ENCODE results near the gene TNFSF13.
A peak's percentile ranks its signal among the peaks of the same experiment; 100 is the strongest.

The TNFSF13 gene, protein sequence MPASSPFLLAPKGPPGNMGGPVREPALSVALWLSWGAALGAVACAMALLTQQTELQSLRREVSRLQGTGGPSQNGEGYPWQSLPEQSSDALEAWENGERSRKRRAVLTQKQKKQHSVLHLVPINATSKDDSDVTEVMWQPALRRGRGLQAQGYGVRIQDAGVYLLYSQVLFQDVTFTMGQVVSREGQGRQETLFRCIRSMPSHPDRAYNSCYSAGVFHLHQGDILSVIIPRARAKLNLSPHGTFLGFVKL
- 4.5 to 16.0 (median 9.1) reads per million in 17 experiments for total RNA-seq

DNA sequence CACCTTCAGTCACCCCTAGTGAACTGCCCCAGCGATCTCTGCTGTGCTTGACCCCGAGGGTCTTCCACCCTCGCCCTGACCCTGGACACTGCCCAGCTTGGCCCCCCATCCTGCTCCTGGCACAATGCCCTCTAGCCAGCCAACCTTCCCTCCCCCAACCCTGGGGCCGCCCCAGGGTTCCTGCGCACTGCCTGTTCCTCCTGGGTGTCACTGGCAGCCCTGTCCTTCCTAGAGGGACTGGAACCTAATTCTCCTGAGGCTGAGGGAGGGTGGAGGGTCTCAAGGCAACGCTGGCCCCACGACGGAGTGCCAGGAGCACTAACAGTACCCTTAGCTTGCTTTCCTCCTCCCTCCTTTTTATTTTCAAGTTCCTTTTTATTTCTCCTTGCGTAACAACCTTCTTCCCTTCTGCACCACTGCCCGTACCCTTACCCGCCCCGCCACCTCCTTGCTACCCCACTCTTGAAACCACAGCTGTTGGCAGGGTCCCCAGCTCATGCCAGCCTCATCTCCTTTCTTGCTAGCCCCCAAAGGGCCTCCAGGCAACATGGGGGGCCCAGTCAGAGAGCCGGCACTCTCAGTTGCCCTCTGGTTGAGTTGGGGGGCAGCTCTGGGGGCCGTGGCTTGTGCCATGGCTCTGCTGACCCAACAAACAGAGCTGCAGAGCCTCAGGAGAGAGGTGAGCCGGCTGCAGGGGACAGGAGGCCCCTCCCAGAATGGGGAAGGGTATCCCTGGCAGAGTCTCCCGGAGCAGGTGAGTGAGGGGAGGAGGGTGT lies at the start of gene TNFSF13:
Gene TNFSF13 (plus strand): TSS at position 207 of the 776 bp plus-strand sequence. CDS start 290 bp downstream, at position 497.
- DNase-seq: peak; percentile 40 to 78 (median 67)

DNA sequence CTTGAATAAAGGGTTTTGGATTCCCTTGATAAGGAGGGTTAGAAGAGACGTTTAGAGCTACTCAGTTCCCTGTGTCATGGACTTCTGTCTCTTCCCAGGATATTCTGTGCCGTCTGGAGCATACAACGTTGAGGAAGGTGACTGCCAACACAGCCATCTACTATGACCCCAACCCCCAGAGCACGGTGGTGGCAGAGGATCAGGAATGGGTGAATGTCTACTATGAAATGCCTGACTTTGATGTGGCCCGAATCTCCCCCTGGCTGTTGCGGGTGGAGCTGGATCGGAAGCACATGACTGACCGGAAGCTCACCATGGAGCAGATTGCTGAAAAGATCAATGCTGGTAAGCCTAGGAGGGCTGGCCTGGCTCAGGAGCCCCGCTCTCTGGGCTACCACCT lies 49.7 kb upstream of the TNFSF13 start:
- DNase-seq: no peak

DNA sequence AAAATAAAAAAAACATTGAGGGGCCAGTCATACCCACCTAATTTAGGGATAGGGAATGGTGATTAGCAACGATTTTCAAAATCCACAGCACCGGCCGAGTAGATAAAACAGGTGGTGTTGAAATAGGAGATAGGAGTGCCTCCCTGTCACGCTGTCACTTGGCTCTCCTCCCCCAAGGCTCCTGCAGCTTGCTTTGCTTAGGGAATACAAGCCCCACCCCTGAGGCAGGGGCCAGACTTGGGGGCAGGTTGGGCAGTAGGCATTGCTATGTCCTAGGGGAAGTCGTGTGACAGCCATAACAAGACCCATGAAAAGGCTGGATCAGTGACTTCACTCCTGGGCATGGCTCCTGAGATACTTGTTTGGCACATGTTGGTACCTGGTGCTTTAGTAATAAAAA lies 48.6 kb upstream of the TNFSF13 start:
- DNase-seq: no peak

DNA sequence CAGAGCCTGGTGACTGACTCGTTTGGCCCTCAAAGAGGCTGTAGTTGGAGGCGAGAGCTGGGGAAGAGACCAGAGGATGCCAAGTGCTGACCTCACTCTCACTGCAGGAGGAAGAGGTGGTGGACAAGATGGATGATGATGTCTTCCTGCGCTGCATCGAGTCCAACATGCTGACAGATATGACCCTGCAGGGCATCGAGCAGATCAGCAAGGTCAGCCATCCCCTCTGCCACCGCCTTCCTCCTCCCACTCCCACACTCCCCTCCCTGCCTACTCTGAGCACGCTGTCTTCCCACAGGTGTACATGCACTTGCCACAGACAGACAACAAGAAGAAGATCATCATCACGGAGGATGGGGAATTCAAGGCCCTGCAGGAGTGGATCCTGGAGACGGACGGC lies 47.4 kb upstream of the TNFSF13 start:
- no peak for DNase-seq

DNA sequence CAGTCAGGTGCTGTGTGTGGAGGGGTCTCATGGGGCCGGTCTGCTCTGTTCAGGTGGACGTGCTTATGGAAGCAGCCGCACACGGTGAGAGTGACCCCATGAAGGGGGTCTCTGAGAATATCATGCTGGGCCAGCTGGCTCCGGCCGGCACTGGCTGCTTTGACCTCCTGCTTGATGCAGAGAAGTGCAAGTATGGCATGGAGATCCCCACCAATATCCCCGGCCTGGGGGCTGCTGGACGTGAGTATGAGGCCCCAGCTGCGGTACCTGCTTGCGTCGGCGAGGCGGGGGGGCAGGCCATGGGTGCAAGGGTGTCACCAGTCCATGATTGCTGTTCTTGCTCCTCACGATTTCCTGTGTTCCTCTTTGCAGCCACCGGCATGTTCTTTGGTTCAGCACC lies 46.4 kb upstream of the TNFSF13 start:
- DNase-seq: no peak

DNA sequence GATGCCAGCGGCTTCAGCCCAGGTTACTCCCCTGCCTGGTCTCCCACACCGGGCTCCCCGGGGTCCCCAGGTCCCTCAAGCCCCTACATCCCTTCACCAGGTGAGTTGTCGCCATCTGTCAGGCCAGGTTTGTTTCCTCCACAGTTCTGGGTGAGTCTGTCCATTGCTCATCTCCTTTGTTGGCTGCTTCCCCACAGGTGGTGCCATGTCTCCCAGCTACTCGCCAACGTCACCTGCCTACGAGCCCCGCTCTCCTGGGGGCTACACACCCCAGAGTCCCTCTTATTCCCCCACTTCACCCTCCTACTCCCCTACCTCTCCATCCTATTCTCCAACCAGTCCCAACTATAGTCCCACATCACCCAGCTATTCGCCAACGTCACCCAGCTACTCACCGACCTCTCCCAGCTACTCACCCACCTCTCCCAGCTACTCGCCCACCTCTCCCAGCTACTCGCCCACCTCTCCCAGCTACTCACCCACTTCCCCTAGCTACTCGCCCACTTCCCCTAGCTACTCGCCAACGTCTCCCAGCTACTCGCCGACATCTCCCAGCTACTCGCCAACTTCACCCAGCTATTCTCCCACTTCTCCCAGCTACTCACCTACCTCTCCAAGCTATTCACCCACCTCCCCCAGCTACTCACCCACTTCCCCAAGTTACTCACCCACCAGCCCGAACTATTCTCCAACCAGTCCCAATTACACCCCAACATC lies 45.6 kb upstream of the TNFSF13 start:
- peak in 2 of 4 experiments; percentile 12 to 28 for DNase-seq

DNA sequence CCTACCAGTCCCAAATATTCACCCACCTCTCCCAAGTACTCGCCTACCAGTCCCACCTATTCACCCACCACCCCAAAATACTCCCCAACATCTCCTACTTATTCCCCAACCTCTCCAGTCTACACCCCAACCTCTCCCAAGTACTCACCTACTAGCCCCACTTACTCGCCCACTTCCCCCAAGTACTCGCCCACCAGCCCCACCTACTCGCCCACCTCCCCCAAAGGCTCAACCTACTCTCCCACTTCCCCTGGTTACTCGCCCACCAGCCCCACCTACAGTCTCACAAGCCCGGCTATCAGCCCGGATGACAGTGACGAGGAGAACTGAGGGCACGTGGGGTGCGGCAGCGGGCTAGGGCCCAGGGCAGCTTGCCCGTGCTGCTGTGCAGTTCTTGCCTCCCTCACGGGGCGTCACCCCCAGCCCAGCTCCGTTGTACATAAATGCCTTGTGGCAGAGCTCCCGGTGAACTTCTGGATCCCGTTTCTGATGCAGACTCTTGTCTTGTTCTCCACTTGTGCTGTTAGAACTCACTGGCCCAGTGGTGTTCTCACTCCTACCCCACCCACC lies 44.6 kb upstream of the TNFSF13 start:
- no peak for DNase-seq

DNA sequence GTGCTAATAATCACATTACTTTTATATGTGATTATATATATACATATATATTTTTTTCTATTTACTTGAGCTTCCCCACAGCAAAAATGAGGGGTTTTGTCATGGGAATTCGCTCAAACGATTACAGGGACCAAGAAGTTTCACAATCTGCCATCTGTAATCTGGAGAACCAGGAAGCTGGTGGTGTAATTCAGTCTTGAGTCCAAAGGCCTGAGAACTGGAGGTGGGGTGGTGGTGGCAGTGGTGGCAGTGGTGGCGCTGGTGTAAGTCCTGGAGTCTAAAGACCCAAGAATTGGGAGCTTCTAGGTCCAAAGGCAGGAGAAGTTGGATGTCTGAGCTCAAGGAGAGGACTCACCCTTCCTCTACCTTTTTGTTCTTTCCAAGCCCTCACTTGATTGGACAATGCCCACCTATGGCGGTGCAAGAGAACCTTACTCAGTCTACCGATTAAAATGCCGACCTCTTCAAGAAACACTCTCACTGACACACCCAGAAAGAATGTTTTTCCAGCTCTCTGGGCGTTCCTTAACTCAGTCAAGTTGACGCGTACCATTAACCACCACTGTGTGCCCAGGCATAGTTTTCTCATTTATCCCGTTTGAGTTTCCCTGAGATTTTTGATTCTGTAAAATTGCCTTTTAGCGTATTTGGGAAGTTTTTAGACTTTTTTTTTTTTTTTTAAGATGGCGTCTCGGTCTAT lies 42.5 kb upstream of the TNFSF13 start:
- peak; percentile 71 to 88 (median 82) for DNase-seq

DNA sequence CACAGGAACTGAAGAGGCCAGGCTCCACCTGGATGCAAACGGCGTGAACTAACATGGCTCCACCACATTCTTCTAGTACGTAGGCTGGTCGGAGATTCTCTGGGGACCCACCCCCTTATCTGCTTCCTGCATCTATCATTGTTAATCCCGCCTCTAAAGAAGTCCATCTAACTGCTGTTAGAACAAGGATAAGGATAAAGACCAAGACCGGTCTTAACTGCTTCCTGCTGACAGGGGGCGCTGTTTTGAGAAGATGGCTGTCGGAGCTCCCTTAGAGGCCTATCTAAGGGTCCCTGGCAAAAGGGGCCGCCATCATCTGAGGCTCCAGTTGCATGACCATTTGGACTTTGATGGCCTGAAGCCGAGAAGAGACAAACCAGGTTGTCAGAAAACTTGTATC lies 35.5 kb upstream of the TNFSF13 start:
- DNase-seq: peak; percentile 37 to 69 (median 58)

DNA sequence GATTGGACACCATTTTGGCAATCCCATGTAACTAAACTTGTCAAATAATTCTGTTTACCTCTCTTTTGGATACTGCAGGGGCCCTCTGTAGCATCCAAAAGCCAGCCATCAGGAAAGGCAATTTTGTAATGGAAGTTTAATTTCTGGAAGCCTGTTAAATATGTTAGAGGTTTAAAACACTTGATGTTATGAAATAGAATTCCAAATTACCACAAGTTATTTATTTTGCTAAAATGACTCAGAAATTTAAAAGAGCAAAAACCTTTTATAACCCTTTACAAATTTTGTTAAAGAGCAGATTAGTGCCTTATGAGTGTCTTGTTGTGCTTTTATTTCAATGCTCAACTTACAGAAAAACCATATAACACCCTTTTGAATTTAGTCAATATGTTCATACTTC lies 29.7 kb upstream of the TNFSF13 start:
- no peak for DNase-seq

DNA sequence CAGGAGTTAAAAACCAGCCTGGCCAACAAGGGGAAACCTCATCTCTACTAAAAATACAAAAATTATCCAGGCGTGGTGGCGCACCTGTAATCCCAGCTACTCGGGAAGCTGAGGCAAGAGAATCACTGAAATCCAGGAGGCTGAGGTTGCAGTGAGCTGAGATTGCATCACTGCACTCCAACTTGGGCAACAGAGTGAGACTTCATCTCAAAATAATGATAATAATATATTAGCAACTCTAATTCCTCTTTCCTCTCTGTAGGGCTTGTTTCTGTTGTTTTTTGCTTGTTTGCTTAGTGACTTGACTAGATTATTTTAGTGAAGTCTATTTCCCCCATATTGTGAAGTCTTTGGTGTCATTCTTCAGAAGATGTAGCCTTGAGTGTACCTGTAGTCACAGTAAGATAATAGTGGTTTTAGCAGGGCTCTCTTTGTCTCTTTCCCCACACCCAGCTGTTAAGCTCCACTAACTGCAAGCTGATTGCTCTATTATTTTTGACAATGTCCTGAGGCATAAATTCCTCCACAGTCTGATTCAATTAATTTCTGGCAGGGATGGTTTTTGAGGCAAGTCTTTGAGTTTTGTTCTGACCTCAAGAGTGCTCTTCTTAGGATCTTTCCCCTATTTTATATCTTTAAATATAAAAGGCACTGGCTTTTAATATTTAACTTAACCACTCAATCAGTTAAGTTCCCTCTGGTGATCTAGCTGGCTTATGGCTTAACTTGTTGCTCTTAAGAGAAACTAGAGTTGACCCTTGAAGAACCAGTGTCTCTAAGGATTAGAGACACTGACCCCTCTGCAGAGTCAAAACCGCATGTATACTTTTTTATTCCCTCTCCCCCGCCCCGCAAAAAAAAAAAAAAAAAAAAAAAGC lies 28.3 kb upstream of the TNFSF13 start:
- DNase-seq: no peak

DNA sequence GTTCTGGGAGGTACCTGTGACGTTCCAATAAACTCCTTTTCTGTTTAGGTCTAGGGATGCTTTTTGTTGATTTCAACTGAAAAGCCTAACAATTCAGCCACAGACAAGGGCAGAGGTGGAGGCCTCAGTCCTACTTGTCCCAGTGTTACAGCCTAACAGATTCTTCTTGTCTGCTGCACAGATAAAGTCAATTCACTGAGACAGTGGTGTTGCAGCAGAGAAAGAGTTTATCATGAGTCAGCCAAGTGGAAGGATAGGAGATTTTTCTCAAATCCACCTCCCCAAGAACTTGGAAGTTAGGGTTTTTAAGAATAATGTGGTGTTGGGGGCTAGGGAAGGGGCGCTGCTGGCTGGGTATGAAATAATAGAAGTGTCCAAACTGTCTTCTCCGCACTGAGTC lies 20.5 kb upstream of the TNFSF13 start:
- no peak for DNase-seq

DNA sequence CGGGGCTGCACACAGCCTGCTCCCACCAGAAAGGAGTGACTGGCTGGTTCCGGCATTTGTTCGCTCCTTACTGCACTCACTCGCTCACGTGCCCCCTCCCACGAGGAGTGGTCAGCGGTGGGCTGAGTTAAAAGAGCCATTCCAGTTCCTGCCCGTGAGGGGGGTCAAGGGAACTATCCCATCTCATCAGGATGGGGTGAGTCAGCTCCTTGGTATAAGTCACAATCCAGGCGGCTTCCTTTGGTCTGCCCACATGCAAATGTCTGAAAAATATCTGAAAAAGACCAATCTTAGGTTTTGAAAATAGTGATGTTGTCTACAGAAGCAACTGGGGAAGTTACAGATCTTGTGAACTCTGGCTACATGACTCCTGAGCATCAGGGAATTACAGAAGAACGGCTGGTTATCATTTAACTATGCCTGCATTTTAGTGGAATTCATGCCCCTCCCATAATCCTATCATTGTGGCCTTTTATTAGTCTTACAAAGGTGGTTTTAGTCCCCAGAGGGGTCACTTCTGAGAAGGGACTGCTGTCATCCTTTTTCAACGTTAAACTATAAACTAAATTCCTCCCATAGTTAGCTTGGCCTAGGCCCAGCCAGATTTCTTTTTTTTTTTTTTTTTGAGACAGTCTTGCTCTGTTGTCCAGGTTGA lies 19.5 kb upstream of the TNFSF13 start:
- no peak for DNase-seq

DNA sequence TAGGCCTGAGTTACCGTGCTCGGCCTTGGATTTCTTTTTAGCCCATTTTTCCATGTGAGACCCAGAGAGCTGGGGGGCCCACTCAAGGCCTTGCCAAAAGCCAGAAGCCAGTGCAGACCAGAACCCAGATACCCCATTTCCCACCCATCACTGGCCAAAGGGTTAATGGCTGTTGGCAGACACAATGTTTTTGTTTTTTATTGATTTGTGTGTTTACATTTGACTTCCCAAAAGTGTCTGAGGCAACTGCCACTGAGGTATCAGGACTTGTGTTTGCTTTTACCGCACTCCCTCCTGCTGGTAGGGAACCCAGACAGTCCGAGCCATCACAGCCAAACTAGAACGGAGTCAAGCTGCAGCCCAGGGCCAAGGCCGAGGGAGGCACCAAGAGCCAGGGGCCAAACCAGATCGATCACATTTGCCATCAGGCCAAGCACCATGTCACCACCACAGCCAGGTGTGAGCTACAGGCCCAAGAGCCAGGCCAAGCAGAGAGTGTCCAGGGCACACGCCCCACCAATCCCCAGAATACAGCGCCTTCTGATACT lies 17.4 kb upstream of the TNFSF13 start:
- no peak for DNase-seq

DNA sequence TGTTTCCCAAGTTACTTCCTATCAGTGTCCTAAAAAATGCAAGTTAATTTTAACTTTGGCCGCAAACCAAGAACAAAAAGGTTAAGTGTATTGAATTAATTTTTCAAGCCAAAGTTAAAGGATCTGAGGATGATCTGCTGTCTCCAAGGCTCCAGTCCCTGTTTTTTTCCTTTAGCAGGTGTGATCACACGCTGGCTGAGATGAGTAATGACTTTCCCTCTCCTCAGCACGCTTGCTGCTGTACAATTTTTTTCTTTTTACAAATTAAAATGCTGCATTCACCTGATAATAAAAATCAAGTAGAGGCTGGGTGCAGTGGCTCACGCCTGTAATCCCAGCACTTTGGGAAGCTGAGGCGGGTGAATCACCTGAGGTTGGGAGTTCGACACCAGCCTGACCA lies 13.6 kb upstream of the TNFSF13 start:
- DNase-seq: no peak

DNA sequence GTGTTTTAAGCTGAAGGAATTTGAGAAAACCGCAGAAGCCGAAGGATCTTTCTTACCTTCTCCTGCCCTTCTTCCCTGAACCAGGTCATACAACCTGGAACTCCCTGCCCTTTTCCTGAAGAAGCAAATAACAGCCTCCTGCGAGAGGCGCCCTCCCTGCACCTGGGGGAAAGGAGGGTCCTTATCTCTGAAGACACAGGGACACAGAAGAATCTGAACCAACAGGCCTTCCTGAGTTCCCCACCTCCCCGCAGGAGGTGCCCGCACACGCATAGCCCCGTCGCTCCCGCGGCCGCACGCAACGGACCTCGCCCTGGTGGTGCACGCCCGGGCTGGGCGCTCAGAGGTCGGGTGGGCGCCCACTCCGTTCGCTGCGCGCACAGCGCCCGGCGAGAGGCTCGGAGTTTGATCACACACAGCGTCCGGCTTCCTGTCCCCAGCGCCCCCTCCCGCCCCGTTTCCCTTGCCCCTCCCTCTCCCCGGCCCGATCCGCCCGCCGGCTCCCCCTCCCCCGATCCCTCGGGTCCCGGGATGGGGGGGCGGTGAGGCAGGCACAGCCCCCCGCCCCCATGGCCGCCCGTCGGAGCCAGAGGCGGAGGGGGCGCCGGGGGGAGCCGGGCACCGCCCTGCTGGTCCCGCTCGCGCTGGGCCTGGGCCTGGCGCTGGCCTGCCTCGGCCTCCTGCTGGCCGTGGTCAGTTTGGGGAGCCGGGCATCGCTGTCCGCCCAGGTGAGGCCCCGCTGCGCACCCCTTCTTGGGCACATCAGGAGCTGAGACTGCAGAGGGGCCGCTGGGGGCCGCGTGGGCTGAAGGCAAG lies 9.8 kb upstream of the TNFSF13 start, which contains the start of gene TNFSF12:
Gene TNFSF12 (plus strand): TSS at position 474 of the 816 bp plus-strand sequence. CDS start 96 bp downstream, at position 570.
- peak; percentile 61 to 82 (median 68) for DNase-seq

DNA sequence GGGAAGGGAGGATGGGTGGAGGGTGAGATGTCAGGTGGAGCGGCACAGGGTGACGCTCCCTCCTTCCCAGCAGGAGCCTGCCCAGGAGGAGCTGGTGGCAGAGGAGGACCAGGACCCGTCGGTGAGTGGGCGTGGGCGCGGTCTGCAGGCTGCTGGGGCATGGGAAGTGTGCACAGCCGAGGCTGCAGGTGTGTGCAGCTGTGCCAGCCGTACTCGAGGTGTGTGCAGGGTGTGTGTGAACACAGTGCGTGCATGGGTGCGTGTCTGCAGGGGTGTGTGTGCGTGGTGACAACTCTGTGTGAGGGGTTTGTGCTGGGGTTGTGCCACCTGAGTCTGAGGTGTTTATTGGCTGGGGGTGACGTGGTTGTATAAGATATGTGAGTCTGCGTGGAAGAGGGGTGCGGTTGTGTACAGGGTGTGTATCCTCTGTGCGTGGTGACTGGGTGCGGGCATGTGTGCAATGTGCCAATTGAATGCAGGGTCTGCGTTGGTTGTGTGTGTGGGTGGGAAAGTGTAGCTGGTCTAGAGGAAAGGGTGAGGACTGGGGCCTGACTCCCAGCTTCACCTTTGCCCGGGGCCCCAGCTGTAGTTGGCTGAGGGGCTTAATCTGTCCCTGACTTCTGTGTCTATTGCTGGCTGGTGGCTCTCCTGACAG lies 9.0 kb upstream of the TNFSF13 start:
- peak in 2 of 4 experiments; percentile 38 to 46 for DNase-seq

DNA sequence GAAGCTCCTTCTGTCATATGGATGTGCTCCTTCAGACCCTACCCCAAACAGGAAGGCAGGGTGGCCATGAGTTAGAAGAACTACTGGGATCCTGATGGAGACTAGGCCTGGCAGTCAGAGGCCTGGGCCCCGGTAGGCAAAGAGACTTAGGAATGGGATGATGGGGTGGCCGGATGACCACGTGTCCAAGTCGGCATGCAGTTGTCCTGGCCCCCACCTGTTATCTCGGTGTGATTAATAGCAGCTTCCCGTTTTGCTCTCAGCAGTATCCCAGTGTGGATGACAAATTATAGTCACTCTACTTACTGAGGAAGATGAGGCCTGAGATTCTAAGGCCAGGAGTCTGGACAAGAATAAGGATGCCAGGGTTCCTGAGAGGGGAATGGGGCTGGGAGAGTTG lies 8.2 kb upstream of the TNFSF13 start:
- no peak for DNase-seq

DNA sequence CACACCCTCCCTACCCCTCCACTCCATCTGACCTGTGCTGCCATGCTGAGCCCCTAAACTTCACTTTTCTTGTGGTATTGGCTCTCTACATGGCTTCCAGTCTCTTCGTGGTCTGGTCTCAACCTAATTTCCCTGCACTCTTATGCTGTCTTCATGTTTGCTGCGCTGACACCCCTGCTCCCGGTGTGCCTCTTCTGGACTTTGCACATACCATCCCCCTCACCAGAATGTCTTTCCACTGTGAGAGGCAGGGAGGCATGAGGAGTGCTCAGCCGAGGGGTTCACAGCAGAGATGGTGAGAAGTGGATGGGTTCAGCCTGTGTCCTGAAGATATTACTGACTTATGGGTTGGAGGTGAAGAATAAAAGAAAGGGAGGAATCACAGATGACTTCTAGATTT lies 7.2 kb upstream of the TNFSF13 start:
- no peak for DNase-seq

All from suppressor macrophage (primary cell).